PC-3 (cell line): ENCODE measurements around the gene SH2D1A. TPM values are rescaled to one million over a fixed set of nuclear protein-coding genes. Genes with fewer than 3 reads are reported as not detected.

ENCODE experiments used
- ATAC-seq: fragments of 200-7000 bp; cut with Tn5 transposase; 2 replicates; pipeline ENCODE4 v1.9.1; 2020; ENCODE audit warnings: mild to moderate bottlenecking, moderate library complexity
- BruUV-seq: library from RNA; stranded (reverse); fragments of 400-500 nt; replicated peaks from 2 replicates; lab custom pipeline; 2021; lab: Mats Ljungman, UMichigan
- CTCF ChIA-PET: fragments of 300-600 bp; sonication (Branson Sonifier 250); formaldehyde crosslinking; loops from one replicate; lab custom pipeline; 2022; ENCODE audit warnings: antibody characterized with exemption; lab: Charles Lee
- POLR2A ChIA-PET: fragments of 300-600 bp; sonication (Branson Sonifier 250); formaldehyde crosslinking; loops from one replicate; lab custom pipeline; 2022; ENCODE audit warnings: antibody characterized with exemption; ENCODE audit not compliant: unreplicated experiment; lab: Charles Lee
- DNase-seq: peaks from one replicate; pipeline ENCODE4 v3.0.0-alpha.2; 2015
- H2AFZ ChIP-seq: fragments of 300-600 bp; sonication (generic); 2 replicates; pipeline ENCODE4 v1.6.0; 2016; ENCODE audit warnings: antibody characterized with exemption, low read length
- H3F3A ChIP-seq: fragments of 300-600 bp; sonication (generic); one replicate; pipeline ENCODE4 v1.6.0; 2017; ENCODE audit warnings: antibody characterized with exemption, low read length, control low read depth, mild to moderate bottlenecking; ENCODE audit not compliant: unreplicated experiment
- H3K27ac ChIP-seq: fragments of 300-600 bp; sonication (generic); 2 replicates; pipeline ENCODE4 v1.5.1; 2016; ENCODE audit warnings: mild to moderate bottlenecking, low read length
- H3K27me3 ChIP-seq: fragments of 300-600 bp; sonication (generic); 2 replicates; pipeline ENCODE4 v1.6.1; 2016; ENCODE audit warnings: low read length, mixed read lengths
- H3K36me3 ChIP-seq: fragments of 300-600 bp; sonication (generic); 2 replicates; pipeline ENCODE4 v1.6.1; 2016; ENCODE audit warnings: low read depth, mixed run types, low read length, mixed read lengths
- H3K4me1 ChIP-seq: fragments of 300-600 bp; sonication (generic); 2 replicates; pipeline ENCODE4 v1.5.1; 2016; ENCODE audit warnings: low read length; ENCODE audit not compliant: insufficient read depth
- H3K4me2 ChIP-seq: fragments of 300-600 bp; sonication (generic); 2 replicates; pipeline ENCODE4 v1.6.0; 2016; ENCODE audit warnings: low read length
- H3K4me3 ChIP-seq: fragments of 300-600 bp; sonication (generic); 2 replicates; pipeline ENCODE4 v1.5.1; 2016; ENCODE audit warnings: mild to moderate bottlenecking, low read length, mixed read lengths
- H3K79me2 ChIP-seq: fragments of 300-600 bp; sonication (generic); 2 replicates; pipeline ENCODE4 v1.6.1; 2017; ENCODE audit warnings: low read length, mixed read lengths
- H3K9ac ChIP-seq: fragments of 300-600 bp; sonication (generic); 2 replicates; pipeline ENCODE4 v1.6.0; 2016; ENCODE audit warnings: mild to moderate bottlenecking, low read length
- H3K9me2 ChIP-seq: fragments of 300-600 bp; sonication (generic); replicated peaks from 2 replicates; pipeline ENCODE4 v1.6.1; 2016; ENCODE audit warnings: mixed run types, low read length, mixed read lengths
- H3K9me3 ChIP-seq: fragments of 300-600 bp; sonication (generic); 2 replicates; pipeline ENCODE4 v1.6.1; 2016; ENCODE audit warnings: low read length, mixed read lengths
- H4K20me1 ChIP-seq: fragments of 300-600 bp; sonication (generic); 2 replicates; pipeline ENCODE4 v1.6.1; 2016; ENCODE audit warnings: low read length, mixed read lengths
- EZH2 ChIP-seq: fragments of 300-600 bp; sonication (generic); IDR thresholded peaks from one replicate; pipeline ENCODE4 v1.6.1; 2017; ENCODE audit warnings: antibody characterized with exemption, mild to moderate bottlenecking, low read length; ENCODE audit not compliant: unreplicated experiment
- EZH2phosphoT487 ChIP-seq: fragments of 300-600 bp; sonication (generic); IDR thresholded peaks from 2 replicates; pipeline ENCODE4 v1.6.1; 2018; ENCODE audit warnings: mild to moderate bottlenecking, antibody characterized with exemption, low read length, borderline replicate concordance
- intact Hi-C: fragments of 100-400 bp; cut with micrococcal nuclease; formaldehyde crosslinking; loops from 2 replicates; pipeline ENCODE4 v1.9.0; 2023
- total RNA-seq: library from RNA; depleted of rRNA; stranded (reverse); fragments of >200 nt; gene quantifications from 2 replicates; pipeline ENCODE4 v1.2.3, GENCODE V29; 2014
- TF ChIP-seq, protein P1 (sequence below): fragments of 300-600 bp; sonication (generic); conservative IDR thresholded peaks from 2 replicates; pipeline ENCODE4 v1.5.1; 2017; ENCODE audit warnings: antibody characterized with exemption, low read depth, mild to moderate bottlenecking, low read length

The SH2D1A gene
- total RNA-seq, 1 experiment from 2014 or later, result not detected

DNA sequence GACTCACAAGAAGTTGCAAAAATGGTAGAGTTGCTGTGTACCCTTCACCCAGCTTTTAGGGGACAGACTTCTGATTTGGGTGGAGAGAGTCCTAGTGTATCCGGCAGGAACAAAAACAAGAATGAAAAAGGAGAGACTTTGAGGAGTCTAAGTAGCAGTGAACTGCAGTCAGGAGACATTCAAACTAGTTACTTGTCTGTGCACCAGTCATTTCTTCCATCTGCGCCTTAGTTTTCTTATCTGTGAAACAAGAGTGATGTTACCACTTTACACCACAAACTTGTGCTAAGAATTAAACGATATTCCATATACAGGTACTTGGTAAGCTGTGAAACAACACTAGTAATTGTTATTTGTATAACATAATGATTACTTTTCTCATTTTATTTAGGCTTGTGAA lies 47.3 kb downstream of the SH2D1A start:
- Histone ChIP-seq H3K9ac (no peak overlapping the region), H3K4me1 (no peaks in the 10 kb centered on the region), H3K27me3 (no peaks in the 10 kb centered on the region), H3K4me2 (no peak overlapping the region), H3F3A (no peaks in the 10 kb centered on the region), H3K9me2 (no peaks in the 10 kb centered on the region), H3K4me3 (no peak overlapping the region), H2AFZ (no peak overlapping the region), H3K36me3 (no peaks in the 10 kb centered on the region), H3K79me2 (no peaks in the 10 kb centered on the region), H3K27ac (no peak overlapping the region), H4K20me1 (no peaks in the 10 kb centered on the region), H3K9me3 (no peaks in the 10 kb centered on the region)
- no TSS peak for BruUV-seq
- TF ChIP-seq EZH2phosphoT487 (no peak), EZH2 (no peak)
- TF ChIP-seq, protein P1, sequence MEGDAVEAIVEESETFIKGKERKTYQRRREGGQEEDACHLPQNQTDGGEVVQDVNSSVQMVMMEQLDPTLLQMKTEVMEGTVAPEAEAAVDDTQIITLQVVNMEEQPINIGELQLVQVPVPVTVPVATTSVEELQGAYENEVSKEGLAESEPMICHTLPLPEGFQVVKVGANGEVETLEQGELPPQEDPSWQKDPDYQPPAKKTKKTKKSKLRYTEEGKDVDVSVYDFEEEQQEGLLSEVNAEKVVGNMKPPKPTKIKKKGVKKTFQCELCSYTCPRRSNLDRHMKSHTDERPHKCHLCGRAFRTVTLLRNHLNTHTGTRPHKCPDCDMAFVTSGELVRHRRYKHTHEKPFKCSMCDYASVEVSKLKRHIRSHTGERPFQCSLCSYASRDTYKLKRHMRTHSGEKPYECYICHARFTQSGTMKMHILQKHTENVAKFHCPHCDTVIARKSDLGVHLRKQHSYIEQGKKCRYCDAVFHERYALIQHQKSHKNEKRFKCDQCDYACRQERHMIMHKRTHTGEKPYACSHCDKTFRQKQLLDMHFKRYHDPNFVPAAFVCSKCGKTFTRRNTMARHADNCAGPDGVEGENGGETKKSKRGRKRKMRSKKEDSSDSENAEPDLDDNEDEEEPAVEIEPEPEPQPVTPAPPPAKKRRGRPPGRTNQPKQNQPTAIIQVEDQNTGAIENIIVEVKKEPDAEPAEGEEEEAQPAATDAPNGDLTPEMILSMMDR, result no peak
- ATAC-seq (no peak), DNase-seq (no peak)
- POLR2A ChIA-PET, result no interaction called here
- intact Hi-C loops, result no loop called here
- CTCF ChIA-PET, result no interaction called here

DNA sequence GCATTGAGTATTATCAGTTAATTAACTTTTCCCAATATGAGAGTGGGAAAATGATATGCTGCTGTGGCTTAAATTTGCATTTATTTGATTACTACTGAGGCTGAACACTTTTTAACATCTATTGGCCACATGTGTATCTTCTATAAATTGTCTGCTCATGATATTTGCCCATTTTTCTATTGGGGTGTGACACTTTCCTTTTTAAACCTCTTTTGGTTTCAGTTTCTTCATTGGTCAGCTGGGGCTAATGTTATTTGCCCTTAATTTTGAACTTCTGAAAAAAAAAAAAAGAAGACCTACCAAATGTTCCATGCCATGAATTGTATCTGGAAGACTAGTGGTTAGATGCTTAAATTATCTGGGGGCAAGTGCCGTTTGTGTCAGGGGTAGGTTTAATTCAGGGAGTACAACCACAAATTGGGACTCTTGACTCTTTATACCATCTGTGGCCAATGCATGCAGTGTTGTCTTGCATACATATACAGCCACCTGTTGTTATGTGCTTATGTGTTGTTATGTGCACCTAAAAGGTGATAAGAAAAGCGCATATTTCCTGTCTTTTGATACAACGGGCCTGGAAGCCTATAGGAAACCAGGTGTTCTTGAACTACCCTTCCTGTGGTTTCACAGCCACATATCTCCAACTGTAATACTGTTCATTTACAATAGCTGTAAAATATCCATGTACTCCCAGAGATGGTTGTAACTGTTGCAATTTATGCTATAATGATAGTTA lies 49.0 kb downstream of the SH2D1A start:
- Histone ChIP-seq H3K36me3 (no peaks in the 10 kb centered on the region), H2AFZ (no peak overlapping the region), H3K4me1 (no peaks in the 10 kb centered on the region), H3K9me2 (no peaks in the 10 kb centered on the region), H3K9ac (no peak overlapping the region), H3K79me2 (no peaks in the 10 kb centered on the region), H3K4me2 (no peak overlapping the region), H3K27ac (no peak overlapping the region), H3K4me3 (no peak overlapping the region), H3K27me3 (no peaks in the 10 kb centered on the region), H3K9me3 (no peaks in the 10 kb centered on the region), H4K20me1 (no peaks in the 10 kb centered on the region), H3F3A (no peaks in the 10 kb centered on the region)
- ATAC-seq (no peak), DNase-seq (no peak)
- TF ChIP-seq, protein P1, result no peak
- TF ChIP-seq EZH2phosphoT487 (no peak), EZH2 (no peak)
- CTCF ChIA-PET, result no interaction called here
- no TSS peak for BruUV-seq
- intact Hi-C loops, result no loop called here
- POLR2A ChIA-PET, result no interaction called here

DNA sequence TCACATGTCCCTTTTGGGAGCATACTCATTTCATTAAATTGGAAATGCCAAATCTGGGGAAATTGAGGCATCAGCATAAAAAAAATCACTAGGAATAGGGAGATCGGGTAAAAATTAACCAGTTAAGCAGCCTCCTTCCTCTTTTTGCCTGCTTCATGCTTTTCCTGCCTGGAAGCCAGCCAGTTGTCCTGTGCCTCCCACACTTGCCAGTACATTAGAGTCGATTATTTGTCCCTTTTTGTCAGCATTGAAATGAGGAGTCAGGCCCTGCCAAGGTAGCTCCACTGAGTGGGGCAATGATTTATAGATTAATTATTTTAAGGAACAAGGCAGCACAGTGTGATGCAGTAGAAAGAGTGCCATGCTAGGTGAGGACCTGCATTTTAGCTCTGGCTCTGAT lies 55.3 kb downstream of the SH2D1A start:
- no peak overlapping the region for H2AFZ ChIP-seq
- H3K4me3 ChIP-seq, result no peak overlapping the region
- no peaks in the 10 kb centered on the region for H3K27me3 ChIP-seq
- H3K36me3 ChIP-seq, result no peaks in the 10 kb centered on the region
- H3K4me1 ChIP-seq, result peaks cover 8% of the 10 kb centered on the region
- DNase-seq, result no peak
- TF ChIP-seq EZH2, result no peak
- TF ChIP-seq, protein P1, result no peak
- no peak for TF ChIP-seq EZH2phosphoT487
- H3K9me3 ChIP-seq, result no peaks in the 10 kb centered on the region
- H3K4me2 ChIP-seq, result no peak overlapping the region
- ATAC-seq, result no peak
- intact Hi-C loops, result no loop called here
- H3K9me2 ChIP-seq, result no peaks in the 10 kb centered on the region
- H3K79me2 ChIP-seq, result no peaks in the 10 kb centered on the region
- no TSS peak for BruUV-seq
- ChIA-PET POLR2A (no interaction called here), CTCF (no interaction called here)
- no peaks in the 10 kb centered on the region for H4K20me1 ChIP-seq
- H3K9ac ChIP-seq, result no peak overlapping the region
- no peak overlapping the region for H3K27ac ChIP-seq
- H3F3A ChIP-seq, result no peaks in the 10 kb centered on the region
